Stimulated activated CD4-positive, alpha-beta T cell treated with anti-CD3 and anti-CD28 coated beads, Interleukin-15, amount 100 ng/mL, for 1 hour (primary cell): ENCODE data around the gene CSPG4.
A peak's percentile ranks its signal among the peaks of the same experiment; 100 is the strongest.
"Not testable (repeated sequence)": the region's sequence is repeated elsewhere in the genome, so short reads cannot be mapped to it uniquely, and the experiment has no call there.

ENCODE experiments used
- DNase-seq, 2 donors: peaks; one replicate each; pipeline ENCODE4 v3.0.0-alpha.2; 2020; ENCODE audit warnings: low read depth in 1 of 2, low spot score in 1 of 2

CSPG4 gene

DNA sequence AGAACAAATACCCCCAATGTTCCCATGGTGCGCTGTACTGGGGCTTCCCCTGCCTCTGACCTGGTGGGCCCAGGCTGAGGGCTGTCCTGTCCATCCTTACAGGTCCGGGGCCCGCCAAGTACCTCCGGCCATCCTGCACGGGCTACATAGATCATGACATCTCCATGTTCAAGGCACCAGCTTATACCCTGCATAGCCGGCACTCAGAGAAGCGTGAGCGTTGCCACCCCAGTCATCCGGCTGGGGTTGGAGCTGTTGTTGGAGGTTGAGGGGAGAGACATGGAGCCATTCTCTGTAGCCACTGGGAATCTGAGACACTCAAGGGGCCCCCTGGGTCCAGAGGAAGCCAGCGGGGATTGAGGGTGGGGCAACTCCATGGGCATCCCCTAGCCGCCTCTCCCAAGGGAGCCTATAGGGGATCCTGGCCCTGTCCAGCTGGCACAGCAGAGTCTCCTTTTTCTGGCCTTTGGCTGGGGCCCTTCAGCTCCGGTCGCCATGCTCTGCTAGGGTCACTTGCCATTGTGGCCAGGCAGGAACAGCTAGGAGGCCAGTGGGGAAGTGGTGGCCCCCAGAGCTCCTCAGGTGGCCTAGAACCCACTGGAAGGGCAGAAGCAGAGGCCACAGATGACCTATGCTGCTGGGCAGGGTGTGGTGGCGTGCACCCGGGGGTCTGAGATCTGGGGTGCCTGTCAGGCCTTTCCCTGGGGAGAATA, 12.5 kb upstream of the CSPG4 start:
- no peak for DNase-seq

DNA sequence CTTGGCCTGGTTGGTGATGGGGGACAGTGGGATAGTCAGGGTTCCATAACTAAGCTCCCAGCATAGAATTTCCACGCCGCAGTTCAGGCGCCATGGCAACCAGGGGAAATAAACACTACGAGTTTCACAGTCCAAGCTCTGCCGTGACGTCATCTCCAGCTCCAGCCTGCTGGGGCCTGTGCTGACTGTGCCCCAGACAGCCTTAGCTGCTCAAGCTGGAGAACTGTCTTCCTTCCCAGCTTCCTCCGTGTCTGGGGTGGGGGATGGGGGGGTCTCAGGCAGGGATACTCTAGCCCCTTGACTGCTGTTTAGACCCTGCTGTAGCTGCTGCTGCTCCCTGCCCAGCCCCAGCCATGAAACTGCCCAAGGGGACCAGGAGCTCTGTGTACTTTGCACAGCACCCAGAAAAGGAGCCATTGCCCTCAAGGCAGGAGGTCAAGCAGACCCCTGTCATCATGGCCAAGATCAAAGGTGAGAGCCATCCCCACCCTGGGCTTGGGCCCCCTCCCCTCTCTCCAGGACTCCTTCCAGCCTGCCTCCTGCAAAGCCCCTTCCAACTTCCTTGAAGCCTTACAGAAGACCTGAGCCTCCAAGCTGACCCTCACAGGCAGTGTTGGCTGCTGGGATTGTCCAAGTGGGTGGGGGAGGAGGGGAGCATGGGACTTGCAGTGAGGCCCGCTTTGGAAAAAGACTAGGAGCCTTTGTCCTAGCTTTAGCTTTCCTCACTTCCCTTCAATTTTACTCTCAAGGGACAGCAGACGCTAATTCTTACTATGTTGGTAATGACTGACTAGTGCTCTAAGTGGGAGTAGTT, 11.4 kb upstream of the CSPG4 start:
- DNase-seq = no peak

DNA sequence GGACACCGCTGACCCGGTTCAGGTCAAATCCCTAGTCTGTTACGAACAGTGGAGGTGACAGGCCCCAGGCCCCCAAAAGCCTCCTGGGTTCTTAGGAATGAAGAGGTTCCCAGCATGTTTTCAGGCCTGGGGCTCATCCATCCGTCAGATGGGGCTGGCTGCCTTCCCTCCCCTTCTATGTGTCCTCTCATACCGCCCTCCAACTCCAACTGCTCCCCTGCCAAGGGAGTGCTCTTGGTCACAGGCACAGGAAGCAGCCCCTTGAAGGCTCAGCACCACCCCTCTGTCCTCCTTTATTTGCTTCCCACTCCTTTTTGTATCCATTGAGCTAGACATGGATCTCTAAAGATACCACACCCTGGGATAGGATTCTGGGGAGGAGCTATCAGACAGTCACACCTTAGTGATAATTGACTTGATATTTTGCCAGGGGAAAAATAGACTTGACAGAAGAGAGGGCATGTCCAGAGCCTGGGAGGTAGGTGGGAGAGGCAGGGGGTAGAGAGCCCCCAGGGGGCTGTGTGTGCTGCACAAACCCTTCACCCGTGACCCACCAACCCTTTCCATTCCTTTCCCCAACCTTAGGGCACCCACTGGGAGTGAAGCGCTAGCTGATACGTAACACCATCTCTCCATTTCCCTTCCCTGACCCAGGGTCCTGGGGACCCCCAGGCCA, 10.7 kb upstream of the CSPG4 start:
- no peak for DNase-seq

DNA sequence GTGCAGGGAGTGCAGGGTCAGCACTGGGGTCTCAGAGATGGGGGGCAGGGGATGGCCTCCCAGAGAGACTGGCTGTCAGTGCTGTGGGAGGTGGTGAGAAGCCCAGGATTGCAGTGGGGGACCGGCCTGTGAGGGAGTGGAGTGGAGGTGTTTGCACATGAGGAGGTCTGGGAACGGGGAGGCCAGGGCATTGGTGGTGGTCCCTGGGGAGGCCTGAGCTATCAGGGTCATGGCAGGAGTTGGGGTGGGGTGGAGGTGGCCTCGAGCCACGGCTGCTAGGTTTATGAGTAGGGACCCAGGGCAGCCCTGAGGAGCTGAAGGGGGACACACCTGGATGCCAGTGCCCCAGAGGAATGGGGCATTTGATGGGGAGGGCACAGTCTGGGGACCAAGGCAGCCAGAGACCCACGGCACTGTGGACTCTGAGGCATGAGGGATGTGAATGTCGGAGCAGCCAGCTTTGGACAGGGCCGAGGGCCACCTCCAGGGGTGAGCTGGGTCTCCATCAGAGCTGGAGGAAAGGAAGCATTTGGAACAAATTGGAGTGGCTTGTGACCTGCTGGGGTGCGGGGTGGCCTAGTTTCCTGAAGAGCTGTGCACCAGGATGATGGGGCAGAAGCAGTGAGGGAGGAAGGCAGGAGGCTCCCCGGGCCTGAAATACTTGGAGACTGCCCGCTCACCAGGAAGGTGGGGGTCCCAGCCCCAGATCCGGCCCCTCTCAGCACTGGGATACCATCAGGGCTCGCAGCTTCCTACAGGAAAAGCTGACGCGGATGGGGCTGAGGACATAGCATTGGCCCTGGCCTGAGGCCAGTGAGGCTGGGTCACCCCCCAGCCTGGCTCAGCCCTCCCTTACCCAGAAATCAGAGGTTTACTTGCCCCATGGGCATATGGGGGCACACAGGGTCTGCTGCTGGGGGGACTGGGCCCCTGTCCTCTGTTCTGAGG, 9.5 kb upstream of the CSPG4 start:
- DNase-seq = no peak

DNA sequence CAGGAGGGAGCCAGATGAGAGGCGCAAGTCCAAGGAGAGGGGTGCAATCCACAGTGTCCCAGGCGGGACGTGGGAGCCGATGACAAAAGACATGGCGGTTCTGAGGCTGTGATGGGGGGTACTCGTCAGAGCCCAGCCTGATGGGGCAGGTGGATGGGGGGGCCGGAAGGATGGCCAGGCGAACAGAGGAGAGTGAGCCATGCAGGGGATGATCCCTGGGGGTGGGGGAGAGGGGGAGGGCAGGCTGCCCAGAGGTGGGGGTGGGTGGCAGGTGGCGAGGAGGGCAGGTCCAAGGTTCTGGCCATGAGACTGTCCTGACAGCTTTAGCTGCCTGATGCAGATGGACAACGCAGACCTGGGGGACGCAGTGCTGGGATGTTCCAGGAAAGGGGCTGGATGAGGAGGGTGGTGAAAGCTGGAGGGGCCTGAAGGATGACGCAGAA, 8.9 kb upstream of the CSPG4 start:
- no peak for DNase-seq

DNA sequence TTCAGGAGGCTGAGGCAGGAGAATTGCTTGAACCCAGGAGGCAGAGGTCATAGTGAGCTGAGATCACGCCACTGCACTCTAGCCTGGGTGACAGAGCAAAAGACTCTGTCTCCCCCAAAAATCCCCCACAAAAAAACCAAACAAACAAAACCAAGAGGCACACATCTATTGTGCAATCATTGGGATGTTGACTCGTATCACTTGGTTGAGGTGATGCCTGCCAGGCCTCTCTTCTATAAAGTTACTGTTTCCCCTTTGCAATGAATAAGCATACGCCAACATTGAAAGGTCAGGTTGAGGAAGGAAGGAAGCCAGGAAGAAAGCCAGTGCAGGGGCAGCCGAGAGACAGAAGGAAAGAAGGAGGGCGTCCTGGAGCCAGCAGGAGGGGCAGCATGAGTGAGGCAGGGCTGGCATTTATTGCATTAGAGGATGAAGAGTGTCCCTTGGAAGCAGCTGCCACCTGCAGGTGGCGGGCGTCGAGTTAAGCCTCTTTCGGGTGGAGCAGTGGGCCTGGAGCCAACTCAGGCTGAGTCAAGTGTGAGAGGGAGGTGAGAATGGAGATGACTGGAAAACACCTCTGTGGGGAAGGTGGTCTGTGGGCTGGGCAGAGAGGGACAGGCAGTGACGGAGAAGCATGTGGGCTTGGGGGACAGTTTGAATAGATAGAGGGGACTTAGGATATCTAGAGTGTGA, 8.3 kb upstream of the CSPG4 start:
- DNase-seq = peak in 1 of 2 donors; percentile 13

DNA sequence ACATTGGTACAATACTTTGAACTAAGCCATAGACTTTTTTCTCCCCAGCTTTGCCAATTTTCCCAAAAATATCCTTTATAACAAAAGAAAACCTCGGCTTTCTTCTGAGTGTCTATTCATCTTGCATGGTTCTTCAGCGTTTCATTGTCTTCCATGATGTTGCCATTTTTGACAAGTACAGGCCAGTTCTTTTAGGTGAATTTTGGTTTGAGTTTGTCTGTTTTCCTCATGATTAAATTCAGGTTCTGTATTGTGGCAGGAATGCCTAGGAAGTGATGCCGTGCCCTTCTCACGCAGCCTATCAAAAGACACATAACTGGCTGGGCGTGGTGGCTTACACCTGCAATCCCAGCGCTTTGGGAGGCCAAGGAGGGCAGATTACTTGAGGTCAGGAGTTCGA, 7.6 kb upstream of the CSPG4 start:
- DNase-seq = no peak

DNA sequence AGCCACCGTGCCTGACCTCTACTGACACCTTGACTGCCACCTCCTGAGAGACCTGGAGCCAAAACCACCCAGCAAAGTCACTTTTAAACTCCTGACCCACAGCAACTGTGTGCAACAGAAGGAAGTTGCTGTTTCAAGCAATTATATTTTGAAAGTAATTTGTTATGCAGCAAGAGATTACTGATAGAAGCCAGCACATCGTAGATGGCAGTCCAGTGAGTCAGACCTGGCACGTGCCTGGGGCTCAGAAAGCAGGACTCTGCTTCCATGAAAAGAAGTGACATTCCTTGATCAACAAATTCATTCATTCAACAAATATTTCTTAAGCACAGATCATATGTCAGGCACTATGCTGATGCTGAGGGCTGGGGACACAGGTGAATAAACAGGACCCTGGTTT, 5.7 kb upstream of the CSPG4 start:
- no peak for DNase-seq

DNA sequence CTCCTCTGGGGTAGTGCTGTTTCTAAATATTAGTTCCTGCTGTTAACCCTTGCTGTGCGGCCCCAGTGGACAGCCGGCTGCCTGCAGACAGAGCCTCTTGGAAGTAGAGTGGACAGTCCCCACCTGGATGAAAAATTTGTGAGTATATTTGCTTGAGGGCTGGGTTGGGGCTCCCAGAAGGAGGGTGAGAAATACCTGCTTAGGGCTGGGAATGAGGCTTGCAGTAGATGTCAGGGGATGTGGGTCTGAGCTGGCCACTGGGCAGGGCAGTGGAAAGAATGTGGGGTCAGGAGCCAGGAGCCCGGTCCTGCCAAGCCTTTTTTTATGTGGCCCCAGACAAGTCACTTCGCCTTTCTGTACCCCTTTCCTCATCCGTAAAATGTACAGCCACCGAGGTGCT, 4.4 kb upstream of the CSPG4 start:
- DNase-seq = not testable (repeated sequence)

DNA sequence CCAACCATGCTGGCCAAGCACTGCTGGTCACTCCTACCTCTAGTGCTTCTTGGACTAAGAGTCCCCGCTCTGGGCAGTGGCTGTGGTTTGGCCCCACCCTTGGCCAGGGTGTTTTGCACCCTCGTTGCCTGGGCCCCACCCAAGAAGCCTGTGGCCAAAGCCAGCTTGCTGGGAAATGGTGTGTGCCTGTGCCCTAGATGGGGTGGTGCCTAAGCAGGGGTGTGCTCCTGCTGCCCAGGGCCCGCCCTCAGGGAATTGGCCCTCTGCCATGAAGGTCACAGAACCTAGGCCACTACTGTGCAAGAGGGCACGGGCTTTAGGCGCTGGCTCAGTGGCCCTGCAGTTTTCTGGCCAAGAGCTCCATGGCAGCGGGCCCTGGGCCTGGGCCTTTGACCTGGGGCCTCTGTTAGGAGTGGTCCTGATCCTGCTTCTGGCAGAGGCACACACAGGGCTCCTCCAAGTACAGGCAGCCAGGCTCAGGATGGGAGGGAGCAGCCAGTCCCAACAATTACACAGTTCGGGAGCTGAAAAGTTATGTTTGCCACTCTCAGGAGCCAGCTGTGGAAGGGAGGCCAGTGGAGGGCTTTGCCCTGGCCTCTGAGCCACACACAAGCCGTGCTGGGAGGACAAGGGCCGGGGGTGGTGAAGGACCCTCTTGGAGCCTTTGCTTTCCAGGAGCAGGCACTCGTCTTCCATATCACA, 3.8 kb upstream of the CSPG4 start:
- DNase-seq = not testable (repeated sequence)

DNA sequence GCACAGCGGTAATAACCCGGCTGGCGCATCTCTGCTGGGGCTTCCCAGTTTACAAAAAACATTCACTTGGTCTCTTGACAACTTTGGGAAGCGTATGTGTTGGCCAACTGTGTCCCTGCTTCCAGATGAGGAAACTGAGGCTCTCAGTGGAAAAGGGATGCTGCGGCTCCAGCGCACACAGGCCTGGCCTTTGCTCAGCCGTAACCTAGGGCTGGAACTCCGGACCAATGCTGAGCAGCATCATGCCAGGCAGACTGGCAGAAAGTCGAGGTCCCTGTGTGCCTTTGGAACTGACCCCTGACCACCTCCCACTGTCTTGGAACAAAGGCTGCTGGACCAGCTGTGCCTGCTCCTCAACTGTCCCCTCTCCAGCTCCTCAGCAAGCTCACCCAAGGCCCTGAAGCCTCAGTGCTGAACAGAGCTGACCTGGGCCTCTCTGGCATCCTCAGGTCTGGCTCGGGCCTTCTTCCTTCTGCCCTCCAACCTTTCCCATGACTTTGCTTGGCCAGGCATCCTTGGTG, 2.7 kb upstream of the CSPG4 start:
- not testable (repeated sequence) for DNase-seq

DNA sequence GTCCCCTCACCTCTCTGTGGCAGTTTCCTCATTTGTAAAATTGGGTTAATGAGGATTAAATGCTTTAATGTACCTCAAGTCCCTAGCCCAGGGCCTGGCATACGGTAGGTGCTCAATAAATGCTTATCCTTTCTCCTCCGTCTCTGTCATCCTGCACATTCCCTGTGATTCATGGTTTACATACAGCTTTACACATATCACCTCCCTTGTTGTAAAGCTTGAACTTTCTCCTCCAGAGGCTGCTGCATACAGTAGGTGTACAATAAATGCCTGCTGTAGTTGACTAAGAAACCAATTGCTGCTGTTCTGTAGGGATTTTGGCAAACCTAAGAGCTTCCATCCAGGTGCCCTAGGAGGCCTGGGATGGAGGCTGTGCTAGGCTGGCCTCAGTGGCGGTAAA, 1.5 kb upstream of the CSPG4 start:
- no peak for DNase-seq

DNA sequence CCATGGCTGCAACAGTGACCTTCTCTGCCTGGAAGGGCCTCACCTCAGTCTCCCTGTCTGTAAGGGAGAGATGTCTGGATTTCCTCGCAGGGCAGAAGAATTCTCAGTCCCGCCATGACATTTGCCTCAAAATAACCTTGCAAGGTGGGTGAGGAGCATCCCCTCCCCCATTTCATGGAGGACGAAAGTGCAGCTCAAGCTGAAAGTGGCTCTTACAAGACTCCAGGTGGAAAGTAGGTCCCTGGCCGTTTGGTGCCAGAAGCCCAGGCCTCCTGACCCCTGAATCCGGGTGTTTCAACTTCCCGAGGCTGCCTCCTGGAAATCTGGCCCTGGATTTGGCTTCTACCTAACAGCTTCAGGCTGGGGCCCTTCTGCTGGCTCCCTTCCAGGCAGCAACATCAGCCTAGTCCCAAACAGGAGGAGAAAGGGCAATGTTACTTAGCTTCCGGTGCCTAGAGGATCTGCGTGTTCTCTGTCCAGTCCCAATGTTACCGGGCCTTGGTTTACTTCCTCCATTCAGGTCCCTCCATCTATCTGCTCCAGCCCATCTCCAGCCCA, 769 bp upstream of the CSPG4 start:
- DNase-seq = no peak

DNA sequence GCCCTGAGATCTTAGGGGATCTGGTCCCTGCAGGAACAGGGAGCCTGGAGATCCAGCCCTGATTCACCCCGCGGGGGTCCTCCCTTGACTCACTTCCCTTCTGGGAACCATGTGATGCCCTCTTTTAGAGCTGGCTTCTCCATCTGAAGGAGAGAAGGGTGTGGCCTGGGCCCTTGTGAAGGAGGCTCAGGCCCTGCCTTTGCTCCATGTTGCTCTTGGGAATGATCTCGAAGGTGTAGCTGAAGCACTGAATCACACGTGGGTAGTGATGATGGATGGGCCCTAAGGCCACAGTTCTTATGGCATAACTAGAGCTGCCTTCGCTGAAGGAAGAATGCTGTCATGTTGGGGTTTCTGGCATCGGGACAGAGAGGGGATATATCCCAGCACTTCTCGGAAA, 1.2 kb downstream of the CSPG4 start:
- DNase-seq = not testable (repeated sequence)

DNA sequence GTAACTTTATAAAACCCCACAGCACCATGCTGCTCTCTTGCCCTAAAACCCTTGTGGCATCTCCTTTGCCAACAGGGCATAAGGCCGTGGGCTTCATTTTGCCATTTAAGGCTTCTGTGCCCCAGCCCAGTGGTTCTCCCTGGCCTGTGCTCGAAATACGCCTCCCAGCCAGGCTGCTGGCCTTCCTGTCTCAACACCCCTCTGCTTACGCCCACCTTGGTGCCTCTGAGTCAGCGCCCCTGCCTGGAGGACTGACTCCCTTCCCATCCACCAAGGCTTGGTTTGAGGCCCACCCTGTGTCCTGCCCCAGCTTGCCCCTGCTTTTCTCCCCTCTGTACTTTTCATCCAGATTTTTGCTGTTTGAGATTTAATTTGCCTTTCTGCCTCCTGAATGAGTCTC, 1.8 kb downstream of the CSPG4 start:
- not testable (repeated sequence) for DNase-seq

DNA sequence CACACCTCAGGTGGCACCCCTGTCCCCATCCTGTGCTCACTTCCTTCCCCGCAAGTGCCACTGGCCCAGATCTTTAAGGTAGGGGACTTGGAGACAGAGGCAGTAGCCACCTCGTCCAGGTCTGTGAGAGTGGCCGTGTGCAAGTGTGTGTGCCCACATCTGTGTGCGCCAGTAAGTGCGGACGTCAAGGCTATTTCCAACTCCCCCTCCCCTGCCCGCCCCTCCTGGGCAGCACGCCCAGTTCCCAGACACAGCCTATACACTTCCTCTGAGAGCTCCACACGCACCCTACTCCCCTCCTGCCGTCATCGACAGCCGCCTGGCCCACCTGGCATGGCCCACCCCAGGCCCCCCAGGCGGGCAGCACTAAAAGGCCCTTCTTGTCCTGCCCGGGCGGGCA, 3.2 kb downstream of the CSPG4 start:
- not testable (repeated sequence) for DNase-seq

DNA sequence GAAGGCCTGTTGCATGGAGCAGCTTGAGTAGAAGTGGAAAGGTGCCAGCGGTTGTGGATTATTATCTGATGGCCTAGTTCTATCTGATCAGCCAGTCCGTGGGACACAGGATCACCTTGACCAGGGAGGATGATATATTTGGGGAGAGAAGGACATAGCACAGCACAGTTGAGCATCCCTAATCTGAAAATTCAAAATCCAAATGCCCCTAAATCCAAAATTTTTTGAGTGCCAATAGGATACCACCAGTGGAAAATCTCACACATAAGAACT, 6.0 kb downstream of the CSPG4 start:
- no peak for DNase-seq

DNA sequence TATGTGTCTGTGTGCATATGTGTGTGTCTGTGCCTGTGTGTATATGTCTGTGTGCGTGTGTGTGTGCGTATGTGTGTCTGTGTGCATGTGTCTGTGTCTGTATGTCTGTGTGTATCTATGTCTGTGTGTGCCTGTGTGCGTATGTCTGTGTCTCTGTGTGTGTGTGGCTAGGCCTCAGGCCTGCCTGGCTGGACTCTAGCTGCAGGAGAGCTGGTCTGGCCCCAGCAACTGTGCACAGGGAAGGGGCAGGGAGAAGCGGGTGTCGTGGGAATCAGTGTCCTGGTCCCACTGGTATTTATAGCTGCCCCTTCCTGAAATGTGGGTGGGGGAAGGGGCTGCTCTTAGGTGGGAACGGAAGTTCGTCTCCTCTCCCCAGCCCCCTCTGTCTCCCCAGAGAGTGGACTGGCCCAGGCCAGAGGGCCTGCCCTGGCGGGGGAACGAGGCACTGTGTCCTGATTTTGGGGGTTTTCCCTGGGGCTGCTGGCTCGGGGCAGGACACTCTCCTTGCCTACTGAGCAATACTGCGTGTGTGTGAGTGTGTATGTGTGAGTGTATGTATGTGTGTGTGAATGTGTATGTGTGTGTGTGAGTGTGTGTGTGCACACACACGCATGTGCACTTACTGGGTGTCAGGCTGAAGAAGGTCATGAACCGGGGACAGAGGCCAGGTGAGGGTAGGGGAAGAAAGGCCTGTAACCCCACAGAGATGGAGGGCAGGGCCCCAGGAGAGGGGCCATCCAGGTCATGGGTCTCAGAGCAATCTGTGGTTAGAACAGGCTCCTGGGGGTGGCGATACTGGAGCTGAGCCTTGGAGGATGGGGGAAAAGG, 6.6 kb downstream of the CSPG4 start:
- DNase-seq = no peak

DNA sequence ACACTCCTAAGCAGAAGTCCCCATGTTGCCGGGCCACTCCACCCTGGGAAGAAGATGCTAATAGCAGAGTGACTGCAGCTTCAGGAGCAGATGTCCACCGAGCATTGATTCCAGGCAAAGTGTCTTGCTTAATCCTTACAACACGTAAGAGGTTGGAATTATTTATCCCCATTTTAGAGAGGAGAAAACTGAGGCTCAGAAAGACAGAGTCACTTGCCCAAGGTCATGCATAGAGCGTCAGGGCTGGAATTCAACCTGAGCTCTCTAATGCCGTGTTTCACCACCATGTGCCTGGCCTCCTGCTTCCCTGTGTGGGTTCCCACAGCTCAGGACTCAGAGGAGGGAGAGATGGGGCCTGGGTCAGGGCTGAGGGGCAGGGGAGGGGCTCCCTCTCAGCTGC, 7.3 kb downstream of the CSPG4 start:
- DNase-seq = not testable (repeated sequence)
